GM21576 (cell line): ENCODE measurements around the gene PSG4.
"Not testable (repeated sequence)": the region's sequence is repeated elsewhere in the genome, so short reads cannot be mapped to it uniquely, and the experiment has no call there.

ENCODE experiments used
- ATAC-seq: cut with Tn5 transposase; IDR thresholded peaks from one replicate; pipeline ENCODE4 v1.9.1; 2021; ENCODE audit warnings: mild to moderate bottlenecking, moderate library complexity; ENCODE audit not compliant: unreplicated experiment

The PSG4 gene

DNA sequence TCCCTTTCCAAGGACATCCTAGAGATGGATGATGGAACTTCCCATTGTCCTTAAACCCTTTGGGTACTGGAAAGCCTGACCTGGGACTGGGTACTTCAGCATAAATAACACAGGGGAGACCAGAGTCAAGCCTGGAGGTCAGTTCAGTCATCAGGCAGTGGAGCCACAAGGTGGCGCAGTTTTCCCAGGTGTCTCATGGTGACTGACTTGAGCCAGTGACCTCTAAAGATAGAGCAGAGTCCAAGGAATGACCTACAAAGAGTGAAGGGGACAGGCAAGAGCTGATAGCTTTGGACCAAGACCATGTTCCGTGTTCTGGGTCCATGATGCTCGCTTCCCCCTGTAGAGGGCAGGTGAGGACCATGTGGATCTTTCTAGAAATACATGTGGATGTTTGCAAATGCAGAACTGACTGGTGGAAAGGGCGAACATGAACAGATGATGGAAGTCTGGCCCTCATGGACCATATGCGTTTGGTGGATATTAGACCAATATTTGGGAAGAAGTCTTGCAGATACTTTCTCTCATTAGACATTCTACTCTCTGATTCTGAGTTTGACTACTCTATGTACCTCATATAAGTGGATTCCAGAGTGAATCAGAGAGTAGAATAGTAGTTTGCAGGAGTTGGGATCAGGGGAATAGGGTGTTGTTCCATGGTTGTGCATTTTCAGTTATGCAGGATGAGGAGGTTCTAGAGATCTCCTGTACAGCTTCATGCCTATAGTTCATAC is 6.6 kb downstream of the PSG4 start:
- not testable (repeated sequence) for ATAC-seq

DNA sequence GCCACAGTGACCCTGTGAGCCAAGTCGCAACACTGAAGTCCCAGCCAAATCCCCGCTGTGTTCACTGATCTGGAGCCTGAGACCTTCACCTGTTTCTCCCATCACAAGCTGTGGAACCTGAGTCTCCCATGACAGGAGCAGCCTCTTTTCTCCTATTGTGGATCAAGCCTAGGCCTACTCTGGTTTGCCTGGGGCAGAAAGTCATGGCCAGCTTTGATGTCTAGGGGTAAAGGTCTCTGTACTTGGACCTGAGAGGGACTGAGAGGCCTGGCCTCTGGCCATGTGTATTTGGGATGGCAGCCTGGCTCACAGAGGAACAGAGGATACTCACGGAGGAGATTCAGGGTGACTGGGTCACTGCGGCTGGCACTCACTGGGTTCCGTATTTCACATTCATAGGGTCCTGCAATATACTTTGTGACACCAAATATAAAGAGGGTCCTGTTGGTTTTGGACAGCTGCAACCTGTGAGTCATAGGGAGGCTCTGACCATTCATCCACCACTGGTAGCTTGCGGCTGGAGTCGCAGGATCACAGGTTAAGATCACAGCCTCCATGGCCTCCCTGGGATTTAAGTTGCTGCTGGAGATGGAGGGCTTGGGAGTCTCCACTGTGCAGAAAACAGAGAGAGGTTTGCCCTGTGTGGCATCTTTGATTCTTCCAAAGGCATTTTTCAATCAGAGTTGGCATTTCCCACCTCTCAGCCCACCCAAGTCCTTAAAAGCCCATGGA is 7.6 kb downstream of the PSG4 start:
- ATAC-seq, result not testable (repeated sequence)

GRCh38 chr19:43194397-43194796 is 11.0 kb downstream of the PSG4 start:
- ATAC-seq, result not testable (repeated sequence)

DNA sequence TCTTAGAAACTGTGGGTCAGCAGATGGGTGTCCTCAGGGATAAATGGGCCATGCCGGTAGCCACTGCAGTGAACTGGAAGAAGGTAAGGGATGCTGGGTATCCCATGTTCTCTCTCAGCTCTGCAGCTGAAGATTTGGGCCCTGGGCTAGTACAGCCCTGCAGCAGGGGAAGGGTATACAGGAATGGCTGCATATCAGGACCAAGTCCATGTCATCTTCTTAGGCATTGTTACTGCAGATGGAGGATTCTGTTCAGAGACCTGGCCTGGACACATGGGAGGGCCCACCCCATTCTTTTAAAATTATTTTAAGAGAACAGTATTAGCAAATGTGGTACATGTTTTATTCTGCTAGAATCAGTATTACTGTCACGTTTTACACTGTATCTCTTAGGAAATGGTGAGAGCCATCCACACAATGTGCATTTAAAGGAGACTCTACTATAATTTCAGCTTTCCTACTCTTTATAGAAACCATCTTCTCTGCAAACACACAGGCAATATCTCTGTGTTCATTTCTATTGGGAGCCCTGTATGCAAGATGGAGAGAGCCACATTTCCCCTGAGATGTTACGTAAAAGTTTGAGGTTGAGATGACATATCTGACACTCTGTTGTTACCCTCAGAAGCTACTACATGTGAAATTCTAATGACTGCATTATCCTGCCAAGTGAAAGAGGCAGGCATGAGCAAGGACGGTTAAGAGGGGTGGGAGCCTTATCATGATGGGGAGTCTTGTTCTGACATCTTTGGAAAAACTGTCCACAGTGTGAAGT is 12.9 kb downstream of the PSG4 start:
- not testable (repeated sequence) for ATAC-seq

GRCh38 chr19:43188092-43188491 is 17.3 kb downstream of the PSG4 start:
- ATAC-seq, result not testable (repeated sequence)

DNA sequence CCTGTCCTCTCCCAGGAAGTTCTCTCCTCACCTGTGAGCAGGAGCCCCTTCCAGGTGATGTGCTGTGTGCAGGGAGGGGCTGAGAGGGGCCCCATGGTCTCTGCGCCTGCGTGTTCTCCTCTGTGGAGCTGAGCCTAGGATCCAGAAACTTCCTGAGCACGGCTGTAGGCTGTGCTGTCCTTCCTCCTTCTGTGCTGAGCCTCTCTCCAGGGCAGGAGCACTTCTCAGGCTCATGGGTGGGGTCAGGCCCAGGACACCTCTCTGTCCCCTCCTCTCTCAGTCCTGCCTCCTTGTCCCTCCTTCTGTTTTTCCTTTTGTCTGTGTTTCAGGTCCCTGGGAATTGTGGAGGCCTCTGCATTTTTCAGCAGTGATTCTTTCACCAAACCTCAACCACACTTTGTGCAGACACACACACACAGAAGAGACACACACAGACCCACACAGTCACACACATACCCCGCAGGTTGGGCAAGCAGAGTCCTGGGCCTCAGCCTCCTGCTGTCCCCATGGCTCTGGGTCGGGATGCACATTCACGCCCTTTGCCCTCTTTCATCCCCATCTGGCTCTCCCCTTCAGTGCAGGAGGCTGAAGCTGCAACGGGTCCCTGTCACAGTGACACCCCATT is 19.0 kb downstream of the PSG4 start, which contains the start of gene PSG5:
Gene PSG5 (minus strand): TSS at position 226 of the 625 bp plus-strand sequence. CDS start 131 bp downstream, at position 95.
- not testable (repeated sequence) for ATAC-seq

GRCh38 chr19:43181869-43182771 is 23.3 kb downstream of the PSG4 start:
- not testable (repeated sequence) for ATAC-seq

GRCh38 chr19:43179569-43180147 is 25.8 kb downstream of the PSG4 start:
- not testable (repeated sequence) for ATAC-seq

DNA sequence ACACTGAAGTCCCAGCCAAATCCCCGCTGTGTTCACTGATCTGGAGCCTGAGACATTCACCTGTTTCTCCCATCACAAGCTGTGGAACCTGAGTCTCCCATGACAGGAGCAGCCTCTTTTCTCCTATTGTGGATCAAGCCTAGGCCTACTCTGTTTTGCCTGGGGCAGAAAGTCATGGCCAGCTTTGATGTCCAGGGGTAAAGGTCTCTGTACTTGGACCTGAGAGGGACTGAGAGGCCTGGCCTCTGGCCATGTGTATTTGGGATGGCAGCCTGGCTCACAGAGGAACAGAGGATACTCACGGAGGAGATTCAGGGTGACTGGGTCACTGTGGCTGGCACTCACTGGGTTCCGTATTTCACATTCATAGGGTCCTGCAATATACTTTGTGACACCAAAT is 26.9 kb downstream of the PSG4 start:
- ATAC-seq, result not testable (repeated sequence)

DNA sequence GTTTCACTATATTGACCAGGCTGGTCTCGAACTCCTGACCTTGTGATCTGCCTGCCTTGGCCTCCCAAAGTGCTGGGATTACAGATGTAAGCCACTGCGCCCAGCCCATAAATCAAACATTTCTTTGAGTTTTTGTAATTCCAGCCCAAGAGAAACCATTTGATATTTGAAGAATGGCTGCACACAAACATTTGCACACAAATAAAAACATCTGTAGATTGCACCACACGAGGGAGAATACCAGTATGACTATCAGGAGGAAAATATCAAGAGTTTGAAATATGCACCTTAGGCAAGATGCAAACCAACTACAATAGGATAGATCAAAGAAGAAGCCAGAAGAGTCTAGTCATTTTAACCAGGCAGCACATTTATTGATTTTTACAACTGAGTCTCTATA is 39.5 kb downstream of the PSG4 start:
- ATAC-seq, result not testable (repeated sequence)

GRCh38 chr19:43163135-43163534 is 42.3 kb downstream of the PSG4 start:
- ATAC-seq, result not testable (repeated sequence)

- not testable (repeated sequence) for ATAC-seq
Measured at GRCh38 chr19:43162261-43162660, 43.2 kb downstream of the PSG4 start.

GRCh38 chr19:43152214-43152613 is 53.2 kb downstream of the PSG4 start:
- ATAC-seq, result no peak

GRCh38 chr19:43149788-43150187 is 55.6 kb downstream of the PSG4 start:
- ATAC-seq, result not testable (repeated sequence)

- no peak for ATAC-seq
Measured at GRCh38 chr19:43148233-43148632, 57.2 kb downstream of the PSG4 start.
